ENCODE measurements around the gene EIF6. TPM values are rescaled to one million over a fixed set of nuclear protein-coding genes. Genes with fewer than 3 reads are reported as not detected.

Gene EIF6
- total RNA-seq, 1 experiment from 2014 or later, result 180 TPM

DNA sequence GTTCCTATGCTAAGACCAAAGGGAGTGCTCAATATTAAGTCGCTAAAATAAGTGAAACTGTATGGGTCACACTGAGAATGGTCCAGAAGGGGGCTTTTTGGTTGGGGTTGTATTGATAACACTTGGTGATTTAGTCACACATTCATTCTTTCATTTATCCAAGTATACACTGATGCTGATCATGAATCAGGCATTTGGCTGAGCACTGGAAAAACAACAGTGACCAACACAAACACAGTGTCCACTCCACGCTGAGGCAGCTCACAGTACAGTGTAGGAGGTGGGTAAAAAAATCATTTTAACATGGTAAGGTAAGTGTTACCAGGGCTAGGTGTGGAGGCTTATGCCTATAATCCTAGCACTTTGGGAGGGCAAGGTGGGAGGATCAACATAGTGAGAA is 16.9 kb upstream of the EIF6 start:
- no peaks in the 10 kb centered on the region for H3K36me3 ChIP-seq (ENCODE audit: insufficient read depth, low read length, poor library complexity, severe bottlenecking)
- POLR2A ChIA-PET (ENCODE audit: low non-redundant PET), result no interaction called here
- CTCF ChIA-PET, result interaction anchor here (0.6 kb wide), 1 partner anchor 261 kb away, joined by 12 read pairs; no protein-coding TSS in a partner anchor
- no peaks in the 10 kb centered on the region for H3K27me3 ChIP-seq (replicated peaks; ENCODE audit: insufficient read depth, low read depth, low read length, poor library complexity)
- no peak for TF ChIP-seq EZH2 (IDR thresholded peaks at IDR 0.05; ENCODE audit: borderline replicate concordance, low read depth, low read length, poor library complexity, severe bottlenecking)
- TF ChIP-seq, protein P1, sequence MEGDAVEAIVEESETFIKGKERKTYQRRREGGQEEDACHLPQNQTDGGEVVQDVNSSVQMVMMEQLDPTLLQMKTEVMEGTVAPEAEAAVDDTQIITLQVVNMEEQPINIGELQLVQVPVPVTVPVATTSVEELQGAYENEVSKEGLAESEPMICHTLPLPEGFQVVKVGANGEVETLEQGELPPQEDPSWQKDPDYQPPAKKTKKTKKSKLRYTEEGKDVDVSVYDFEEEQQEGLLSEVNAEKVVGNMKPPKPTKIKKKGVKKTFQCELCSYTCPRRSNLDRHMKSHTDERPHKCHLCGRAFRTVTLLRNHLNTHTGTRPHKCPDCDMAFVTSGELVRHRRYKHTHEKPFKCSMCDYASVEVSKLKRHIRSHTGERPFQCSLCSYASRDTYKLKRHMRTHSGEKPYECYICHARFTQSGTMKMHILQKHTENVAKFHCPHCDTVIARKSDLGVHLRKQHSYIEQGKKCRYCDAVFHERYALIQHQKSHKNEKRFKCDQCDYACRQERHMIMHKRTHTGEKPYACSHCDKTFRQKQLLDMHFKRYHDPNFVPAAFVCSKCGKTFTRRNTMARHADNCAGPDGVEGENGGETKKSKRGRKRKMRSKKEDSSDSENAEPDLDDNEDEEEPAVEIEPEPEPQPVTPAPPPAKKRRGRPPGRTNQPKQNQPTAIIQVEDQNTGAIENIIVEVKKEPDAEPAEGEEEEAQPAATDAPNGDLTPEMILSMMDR (conservative IDR thresholded peaks at IDR 0.05; ENCODE audit: low read depth, low read length), result no peak
- no TSS peak for BruUV-seq (replicated peaks)
- intact Hi-C loops (cut with micrococcal nuclease; ENCODE audit: unreplicated experiment), result loop anchor here (5.0 kb wide), 1 partner anchor 146 kb away; no protein-coding TSS in a partner anchor
- no peaks in the 10 kb centered on the region for H3K4me1 ChIP-seq (ENCODE audit: insufficient read depth, low read length, poor library complexity, severe bottlenecking)
- H3K9me3 ChIP-seq (ENCODE audit: low read depth, low read length, poor library complexity, severe bottlenecking), result no peaks in the 10 kb centered on the region
- H3K4me3 ChIP-seq (ENCODE audit: low read depth, low read length, poor library complexity, severe bottlenecking), result no peak overlapping the region
- no peak for DNase-seq (ENCODE audit: low spot score)
- no peak overlapping the region for H3K27ac ChIP-seq (ENCODE audit: low read depth, low read length, poor library complexity, severe bottlenecking)

DNA sequence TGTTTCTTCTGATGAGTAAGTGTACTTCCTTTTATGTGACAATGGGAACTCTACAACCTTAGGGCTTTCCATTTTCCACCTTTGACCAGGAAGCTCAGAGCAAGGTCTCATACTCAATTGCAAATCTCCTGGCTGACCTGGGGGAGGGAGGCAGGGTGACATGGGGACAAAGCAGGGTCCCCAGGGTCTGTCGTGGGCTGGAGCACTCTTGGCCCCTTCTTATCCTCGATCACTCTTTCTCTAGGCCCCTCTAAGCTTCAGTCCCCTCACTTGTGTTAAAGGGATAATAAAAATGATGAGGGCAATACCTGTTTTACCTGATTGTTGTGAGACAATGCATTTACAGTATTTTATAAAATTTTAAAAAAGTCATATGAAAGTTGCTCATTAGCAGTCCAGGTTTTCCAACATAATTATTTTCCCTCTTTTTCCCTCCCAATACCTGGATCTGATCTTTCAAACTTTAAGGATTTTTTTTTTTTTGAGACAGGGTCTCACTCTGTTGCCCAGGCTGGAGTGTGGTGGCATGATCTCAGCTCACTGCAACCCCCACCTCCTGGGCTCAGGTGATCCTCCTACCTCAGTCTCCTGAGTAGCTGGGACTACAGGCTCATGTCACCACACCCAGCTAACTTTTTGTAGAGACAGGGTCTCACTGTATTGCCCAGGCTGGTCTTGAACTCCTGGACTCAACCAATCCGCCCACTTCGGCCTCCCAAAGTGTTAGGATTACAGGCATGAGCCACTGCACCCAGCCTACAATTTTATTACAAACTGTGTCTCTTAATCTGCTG is 16.1 kb upstream of the EIF6 start:
- no peak for DNase-seq (ENCODE audit: low spot score)
- H3K27ac ChIP-seq (ENCODE audit: low read depth, low read length, poor library complexity, severe bottlenecking), result no peak overlapping the region
- no peak overlapping the region for H3K4me3 ChIP-seq (ENCODE audit: low read depth, low read length, poor library complexity, severe bottlenecking)
- intact Hi-C loops (cut with micrococcal nuclease; ENCODE audit: unreplicated experiment), result loop anchor here (5.0 kb wide), 1 partner anchor 147 kb away; no protein-coding TSS in a partner anchor
- H3K4me1 ChIP-seq (ENCODE audit: insufficient read depth, low read length, poor library complexity, severe bottlenecking), result no peaks in the 10 kb centered on the region
- no peaks in the 10 kb centered on the region for H3K9me3 ChIP-seq (ENCODE audit: low read depth, low read length, poor library complexity, severe bottlenecking)
- H3K36me3 ChIP-seq (ENCODE audit: insufficient read depth, low read length, poor library complexity, severe bottlenecking), result no peaks in the 10 kb centered on the region
- TF ChIP-seq EZH2 (IDR thresholded peaks at IDR 0.05; ENCODE audit: borderline replicate concordance, low read depth, low read length, poor library complexity, severe bottlenecking), result no peak
- TF ChIP-seq, protein P1 (conservative IDR thresholded peaks at IDR 0.05; ENCODE audit: low read depth, low read length), result no peak
- ChIA-PET CTCF (interaction anchor here (0.6 kb wide), 1 partner anchor 261 kb away, joined by 12 read pairs; no protein-coding TSS in a partner anchor), POLR2A (ENCODE audit: low non-redundant PET) (no interaction called here)
- BruUV-seq (replicated peaks), result no TSS peak
- H3K27me3 ChIP-seq (replicated peaks; ENCODE audit: insufficient read depth, low read depth, low read length, poor library complexity), result no peaks in the 10 kb centered on the region

DNA sequence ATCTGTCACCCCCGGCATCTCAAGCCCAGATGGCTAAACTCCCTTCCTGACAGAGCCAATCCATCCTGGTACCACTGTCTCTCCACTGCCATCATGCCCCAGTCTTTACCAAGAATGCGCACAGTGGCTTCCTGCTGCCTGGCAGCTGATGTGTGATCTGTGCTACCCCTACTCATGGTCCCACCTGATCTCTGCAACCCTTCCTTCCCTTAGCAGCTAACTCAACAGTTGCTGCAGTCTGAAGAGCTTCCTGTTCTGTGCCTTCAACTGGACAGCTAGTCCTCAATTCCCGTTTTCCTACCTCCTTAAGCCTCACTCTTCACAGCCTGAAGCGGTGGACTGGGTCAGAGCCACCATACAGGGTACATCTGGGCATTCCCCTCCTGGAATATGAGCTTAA is 15.2 kb upstream of the EIF6 start:
- BruUV-seq (replicated peaks), result no TSS peak
- H3K27me3 ChIP-seq (replicated peaks; ENCODE audit: insufficient read depth, low read depth, low read length, poor library complexity), result no peaks in the 10 kb centered on the region
- TF ChIP-seq, protein P1 (conservative IDR thresholded peaks at IDR 0.05; ENCODE audit: low read depth, low read length), result no peak
- TF ChIP-seq EZH2 (IDR thresholded peaks at IDR 0.05; ENCODE audit: borderline replicate concordance, low read depth, low read length, poor library complexity, severe bottlenecking), result no peak
- no peak overlapping the region for H3K27ac ChIP-seq (ENCODE audit: low read depth, low read length, poor library complexity, severe bottlenecking)
- no peak for DNase-seq (ENCODE audit: low spot score)
- H3K4me1 ChIP-seq (ENCODE audit: insufficient read depth, low read length, poor library complexity, severe bottlenecking), result no peaks in the 10 kb centered on the region
- H3K4me3 ChIP-seq (ENCODE audit: low read depth, low read length, poor library complexity, severe bottlenecking), result no peak overlapping the region
- CTCF ChIA-PET, result no interaction called here
- POLR2A ChIA-PET (ENCODE audit: low non-redundant PET), result no interaction called here
- H3K9me3 ChIP-seq (ENCODE audit: low read depth, low read length, poor library complexity, severe bottlenecking), result no peaks in the 10 kb centered on the region
- intact Hi-C loops (cut with micrococcal nuclease; ENCODE audit: unreplicated experiment), result loop anchor here (5.0 kb wide), 1 partner anchor 148 kb away; no protein-coding TSS in a partner anchor
- H3K36me3 ChIP-seq (ENCODE audit: insufficient read depth, low read length, poor library complexity, severe bottlenecking), result no peaks in the 10 kb centered on the region
